Activated naive CD8-positive, alpha-beta T cell treated with anti-CD3 and anti-CD28 coated beads, Interleukin-2, amount 50 U/mL, for 24 hours (primary cell): Measurements from ENCODE around the gene TRAF3IP1.
A peak's percentile ranks its signal among the peaks of the same experiment; 100 is the strongest.
"Not testable (repeated sequence)": the region's sequence is repeated elsewhere in the genome, so short reads cannot be mapped to it uniquely, and the experiment has no call there.

Experiments used
- ATAC-seq: fragments of 150-1000 bp; cut with Tn5 transposase; one replicate; pipeline ENCODE4 v1.10.0; 2021
- DNase-seq: peaks from one replicate; pipeline ENCODE4 v3.0.0; 2021
- H3K27ac Mint-ChIP-seq: one replicate; pipeline ENCODE4 v1.8.0; 2021; ENCODE audit warnings: mild to moderate bottlenecking, mixed read lengths
- H3K27me3 Mint-ChIP-seq: one replicate; pipeline ENCODE4 v1.8.0; 2021; ENCODE audit warnings: mixed read lengths
- H3K36me3 Mint-ChIP-seq: one replicate; pipeline ENCODE4 v1.8.0; 2021; ENCODE audit warnings: low read depth, mixed read lengths
- H3K4me1 Mint-ChIP-seq: one replicate; pipeline ENCODE4 v1.8.0; 2021; ENCODE audit warnings: mixed read lengths
- H3K4me3 Mint-ChIP-seq: one replicate; pipeline ENCODE4 v1.8.0; 2021; ENCODE audit warnings: mild to moderate bottlenecking, moderate library complexity, mixed read lengths
- H3K9me3 Mint-ChIP-seq: one replicate; pipeline ENCODE4 v1.8.0; 2021; ENCODE audit warnings: mixed read lengths

TRAF3IP1 gene

DNA sequence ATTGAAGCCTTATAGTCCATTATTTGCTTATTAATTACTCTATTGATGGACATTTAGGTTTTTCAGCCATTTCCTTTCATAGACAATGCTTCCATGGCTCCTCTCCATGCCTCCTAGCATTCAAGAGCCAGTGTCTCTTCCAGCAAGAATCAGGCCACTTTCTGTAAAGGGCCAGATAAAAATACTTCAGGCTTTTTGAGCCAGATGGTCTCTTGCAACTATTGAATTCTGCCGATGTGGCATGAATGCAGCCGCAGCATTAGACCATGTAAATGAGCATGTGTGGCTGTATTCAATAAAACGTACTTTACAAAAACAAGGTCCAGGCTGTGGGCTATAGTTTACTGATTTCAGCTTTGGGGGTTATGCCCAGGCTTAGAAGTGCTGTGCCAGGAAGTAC, 38.5 kb downstream of the TRAF3IP1 start:
- Mint-ChIP-seq H3K27me3 (no peaks in the 10 kb centered on the region), H3K4me3 (no peak overlapping the region), H3K9me3 (no peaks in the 10 kb centered on the region), H3K4me1 (no peaks in the 10 kb centered on the region), H3K27ac (no peak overlapping the region), H3K36me3 (peaks cover 8% of the 10 kb centered on the region)
- DNase-seq (no peak), ATAC-seq (no peak)

DNA sequence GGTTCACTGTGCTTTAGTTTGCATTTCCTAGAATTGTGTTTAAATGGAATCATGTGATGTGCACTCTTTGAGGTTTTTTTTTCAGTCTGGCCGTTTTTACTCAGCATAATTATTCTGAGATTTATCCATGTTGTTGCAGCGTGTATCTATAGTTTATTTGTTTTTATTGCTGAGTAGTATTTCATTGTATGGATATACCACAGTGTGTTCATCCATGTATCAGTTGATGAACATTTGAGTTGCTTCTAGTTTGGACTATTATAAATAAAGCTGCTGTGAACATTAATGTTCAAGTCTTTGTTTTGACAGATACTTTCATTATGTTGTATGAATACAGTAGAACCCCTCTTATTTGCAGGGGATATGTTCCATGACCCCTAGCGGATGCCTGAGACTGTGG, 39.1 kb downstream of the TRAF3IP1 start:
- Mint-ChIP-seq H3K36me3 (peaks cover 8% of the 10 kb centered on the region), H3K27me3 (no peaks in the 10 kb centered on the region), H3K4me1 (no peaks in the 10 kb centered on the region), H3K4me3 (no peak overlapping the region), H3K9me3 (no peaks in the 10 kb centered on the region), H3K27ac (no peak overlapping the region)
- ATAC-seq = no peak
- no peak for DNase-seq

DNA sequence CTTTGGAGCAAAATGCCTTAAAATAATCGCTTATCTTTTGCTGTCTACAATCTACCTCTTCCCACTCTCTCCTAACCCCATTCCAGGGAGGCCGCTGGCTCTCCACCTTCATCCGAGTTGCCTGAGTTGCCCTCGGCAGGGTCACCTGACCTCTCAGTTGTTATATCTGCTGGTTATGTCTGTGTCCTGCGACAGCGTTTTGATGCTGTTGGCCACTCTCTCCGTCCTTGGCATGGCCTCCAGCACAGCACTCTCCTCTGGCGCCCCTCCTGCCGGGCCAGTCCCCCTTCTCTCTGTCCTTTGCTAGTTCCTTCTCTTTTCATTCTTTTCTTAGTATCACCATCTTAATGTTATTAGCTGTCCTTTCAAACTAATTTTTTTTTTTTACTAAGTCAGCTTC, 41.6 kb downstream of the TRAF3IP1 start:
- H3K4me3 Mint-ChIP-seq = no peak overlapping the region
- peaks cover 8% of the 10 kb centered on the region for H3K36me3 Mint-ChIP-seq
- DNase-seq = no peak
- no peak overlapping the region for H3K27ac Mint-ChIP-seq
- H3K4me1 Mint-ChIP-seq = no peaks in the 10 kb centered on the region
- no peaks in the 10 kb centered on the region for H3K9me3 Mint-ChIP-seq
- no peaks in the 10 kb centered on the region for H3K27me3 Mint-ChIP-seq
- ATAC-seq = no peak

DNA sequence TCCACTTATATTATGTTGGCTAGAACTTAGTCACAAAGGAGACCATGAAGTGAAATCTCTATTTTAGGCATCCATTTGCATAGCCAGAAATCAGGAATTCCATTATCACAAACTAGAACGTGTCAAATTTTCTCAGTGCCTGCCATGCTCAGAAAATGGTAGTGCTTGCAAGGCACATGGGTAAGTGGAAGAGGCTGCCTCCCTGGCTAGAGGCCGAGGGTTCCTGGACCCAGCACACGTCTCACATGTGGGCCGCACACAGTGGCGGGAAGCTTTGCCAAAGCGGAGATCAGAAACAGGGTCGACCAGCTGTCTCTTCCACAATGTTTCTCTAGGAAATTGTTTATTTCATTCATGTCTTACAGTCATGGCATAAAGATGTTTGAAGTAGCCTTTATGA, 42.3 kb downstream of the TRAF3IP1 start:
- H3K27me3 Mint-ChIP-seq = no peaks in the 10 kb centered on the region
- ATAC-seq (no peak), DNase-seq (no peak)
- no peaks in the 10 kb centered on the region for H3K9me3 Mint-ChIP-seq
- H3K27ac Mint-ChIP-seq = no peak overlapping the region
- no peak overlapping the region for H3K4me3 Mint-ChIP-seq
- H3K4me1 Mint-ChIP-seq = no peaks in the 10 kb centered on the region
- peaks cover 8% of the 10 kb centered on the region for H3K36me3 Mint-ChIP-seq

DNA sequence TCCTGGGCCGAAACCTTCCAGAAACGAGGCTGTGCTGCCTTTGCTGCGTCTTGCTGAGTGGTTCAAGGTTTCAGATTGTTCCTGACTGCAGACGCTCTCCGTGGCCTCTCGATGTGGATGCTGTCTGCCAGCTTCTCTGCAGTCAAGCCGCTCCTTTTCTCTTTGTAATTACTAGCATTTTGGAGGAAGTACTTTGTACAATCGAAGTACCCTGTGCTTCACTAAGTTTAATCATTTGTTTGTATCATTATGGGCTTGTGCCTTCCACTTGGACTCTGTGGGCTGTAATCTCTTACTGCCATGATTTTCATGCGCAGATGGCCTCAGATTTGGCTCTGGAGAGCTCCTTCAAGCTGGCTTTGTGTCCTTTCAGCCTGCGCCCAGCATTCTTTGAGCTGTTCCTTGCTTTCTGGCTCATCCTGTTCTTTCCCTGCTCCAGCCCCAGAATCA, 49.3 kb downstream of the TRAF3IP1 start:
- H3K4me1 Mint-ChIP-seq = no peaks in the 10 kb centered on the region
- no peaks in the 10 kb centered on the region for H3K27me3 Mint-ChIP-seq

DNA sequence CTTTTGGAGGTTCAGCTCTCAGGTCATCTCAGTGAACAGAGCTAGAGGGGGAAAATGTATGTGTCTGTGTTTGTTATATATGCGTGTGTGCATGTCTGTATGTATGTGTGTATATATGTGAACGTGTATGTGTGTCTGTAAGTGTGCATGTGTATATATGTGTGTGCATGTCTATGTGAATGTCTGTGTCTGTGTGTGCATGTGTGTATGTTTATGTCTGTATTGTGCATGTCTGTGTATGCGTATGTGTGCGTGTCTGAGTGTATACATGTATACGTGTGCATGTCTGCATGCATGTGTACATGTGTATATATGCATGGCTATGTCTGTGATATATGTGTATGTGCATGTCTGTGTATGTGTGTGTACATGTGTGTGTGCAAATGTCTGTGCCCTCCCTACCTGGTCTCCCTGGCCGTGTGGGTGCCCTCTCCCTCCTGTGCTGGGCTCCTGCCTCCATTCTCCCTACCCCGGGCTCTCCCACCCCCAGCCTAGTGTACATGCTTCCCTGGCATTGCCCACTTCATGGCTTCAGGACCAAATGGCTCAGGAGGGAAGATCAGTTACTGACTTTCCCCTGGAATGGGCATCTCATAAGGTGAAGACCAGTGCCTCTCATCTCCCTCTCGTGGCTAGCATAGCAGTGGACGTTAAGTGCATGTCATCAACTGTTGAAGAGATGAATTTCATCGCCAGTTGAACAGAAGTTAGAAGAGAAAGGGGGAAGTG, 49.9 kb downstream of the TRAF3IP1 start:
- no peak overlapping the region for H3K27ac Mint-ChIP-seq
- no peak for ATAC-seq
- H3K4me3 Mint-ChIP-seq = no peak overlapping the region
- DNase-seq = no peak
- no peaks in the 10 kb centered on the region for H3K4me1 Mint-ChIP-seq
- no peaks in the 10 kb centered on the region for H3K27me3 Mint-ChIP-seq
- H3K9me3 Mint-ChIP-seq = no peaks in the 10 kb centered on the region
- peaks cover 5% of the 10 kb centered on the region for H3K36me3 Mint-ChIP-seq

More for the DNA sequence above, 49.3 kb downstream of the TRAF3IP1 start:
- Mint-ChIP-seq H3K4me3 (no peak overlapping the region), H3K9me3 (no peaks in the 10 kb centered on the region), H3K27ac (no peak overlapping the region), H3K36me3 (peaks cover 5% of the 10 kb centered on the region)
- DNase-seq = no peak
- no peak for ATAC-seq

DNA sequence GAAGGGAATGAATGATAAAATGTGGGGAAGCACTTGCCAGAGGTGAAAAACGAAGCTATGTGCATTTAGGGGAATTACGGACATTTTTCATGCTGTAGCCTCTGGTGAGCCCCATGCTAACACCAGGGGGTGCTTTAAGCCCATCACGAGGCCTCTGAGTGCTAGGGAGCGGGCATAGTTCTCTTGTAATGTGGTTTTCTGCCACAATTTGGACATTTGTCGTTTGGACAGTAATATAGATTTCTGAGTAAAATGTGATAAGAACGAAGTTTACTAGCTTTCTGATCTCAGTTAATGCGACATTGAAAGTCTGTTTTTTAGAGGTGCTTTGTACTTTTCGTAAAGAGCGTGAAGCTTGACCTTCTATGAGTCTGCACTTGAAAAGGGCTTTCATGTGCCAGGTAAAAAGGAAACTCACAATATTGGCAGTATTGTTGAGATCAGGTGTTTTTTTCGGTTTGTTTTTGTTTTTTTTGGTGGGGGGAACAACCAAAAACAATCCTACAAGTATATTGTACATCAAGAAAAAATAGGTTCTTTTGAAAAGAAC, 50.6 kb downstream of the TRAF3IP1 start:
- Mint-ChIP-seq H3K9me3 (no peaks in the 10 kb centered on the region), H3K4me1 (no peaks in the 10 kb centered on the region), H3K4me3 (no peak overlapping the region), H3K36me3 (peaks cover 5% of the 10 kb centered on the region), H3K27ac (no peak overlapping the region), H3K27me3 (no peaks in the 10 kb centered on the region)
- peak; percentile 84 for ATAC-seq
- peak; percentile 60 for DNase-seq

DNA sequence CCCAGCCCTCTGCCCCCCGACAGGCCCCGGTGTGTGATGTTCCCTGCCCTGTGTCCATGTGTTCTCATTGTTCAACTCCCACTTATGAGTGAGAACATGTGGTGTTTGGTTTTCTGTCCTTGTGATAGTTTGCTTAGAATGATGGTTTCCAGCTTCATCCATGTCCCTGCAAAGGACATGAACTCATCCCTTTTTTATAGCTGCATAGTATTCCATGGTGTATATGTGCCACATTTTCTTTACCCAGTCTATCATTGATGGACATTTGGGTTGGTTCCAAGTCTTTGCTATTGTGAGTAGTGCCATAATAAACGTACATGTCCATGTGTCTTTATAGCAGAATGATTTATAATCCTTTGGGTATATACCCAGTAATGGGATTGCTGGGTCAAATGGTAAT, 52.0 kb downstream of the TRAF3IP1 start:
- not testable (repeated sequence) for H3K4me3 Mint-ChIP-seq, H3K36me3 Mint-ChIP-seq, H3K9me3 Mint-ChIP-seq, DNase-seq, H3K27me3 Mint-ChIP-seq, H3K27ac Mint-ChIP-seq, ATAC-seq, H3K4me1 Mint-ChIP-seq

DNA sequence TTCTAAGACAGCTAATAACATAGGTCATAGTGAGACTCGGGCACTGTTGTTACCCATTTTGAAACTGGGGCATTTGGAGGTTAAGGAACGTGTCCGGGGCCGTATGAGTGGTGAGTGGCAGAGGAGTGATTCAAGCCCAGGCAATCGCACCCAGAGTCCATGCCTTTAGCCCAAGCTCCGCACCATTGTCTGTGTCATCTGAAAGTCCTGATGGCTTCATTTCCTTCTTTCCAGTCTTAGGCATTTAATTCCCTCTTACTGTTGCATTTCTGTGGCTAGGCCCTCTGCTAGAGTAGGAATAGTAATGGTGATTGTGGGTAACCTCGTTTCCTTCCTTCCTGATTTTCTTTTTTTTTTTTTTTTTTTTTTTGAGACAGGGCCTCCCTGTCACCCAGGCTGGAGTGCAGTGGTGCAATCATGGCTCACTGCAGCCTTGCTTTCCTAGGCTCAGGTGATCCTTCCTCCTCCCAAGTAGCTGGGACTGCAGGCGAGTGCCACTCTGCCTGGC, 56.6 kb downstream of the TRAF3IP1 start:
- no peaks in the 10 kb centered on the region for H3K9me3 Mint-ChIP-seq
- DNase-seq (no peak), ATAC-seq (peak; percentile 67)
- peaks cover 33% of the 10 kb centered on the region for H3K4me1 Mint-ChIP-seq
- H3K36me3 Mint-ChIP-seq = peaks cover 8% of the 10 kb centered on the region
- no peaks in the 10 kb centered on the region for H3K27me3 Mint-ChIP-seq
- H3K4me3 Mint-ChIP-seq = no peak overlapping the region
- H3K27ac Mint-ChIP-seq = no peak overlapping the region

DNA sequence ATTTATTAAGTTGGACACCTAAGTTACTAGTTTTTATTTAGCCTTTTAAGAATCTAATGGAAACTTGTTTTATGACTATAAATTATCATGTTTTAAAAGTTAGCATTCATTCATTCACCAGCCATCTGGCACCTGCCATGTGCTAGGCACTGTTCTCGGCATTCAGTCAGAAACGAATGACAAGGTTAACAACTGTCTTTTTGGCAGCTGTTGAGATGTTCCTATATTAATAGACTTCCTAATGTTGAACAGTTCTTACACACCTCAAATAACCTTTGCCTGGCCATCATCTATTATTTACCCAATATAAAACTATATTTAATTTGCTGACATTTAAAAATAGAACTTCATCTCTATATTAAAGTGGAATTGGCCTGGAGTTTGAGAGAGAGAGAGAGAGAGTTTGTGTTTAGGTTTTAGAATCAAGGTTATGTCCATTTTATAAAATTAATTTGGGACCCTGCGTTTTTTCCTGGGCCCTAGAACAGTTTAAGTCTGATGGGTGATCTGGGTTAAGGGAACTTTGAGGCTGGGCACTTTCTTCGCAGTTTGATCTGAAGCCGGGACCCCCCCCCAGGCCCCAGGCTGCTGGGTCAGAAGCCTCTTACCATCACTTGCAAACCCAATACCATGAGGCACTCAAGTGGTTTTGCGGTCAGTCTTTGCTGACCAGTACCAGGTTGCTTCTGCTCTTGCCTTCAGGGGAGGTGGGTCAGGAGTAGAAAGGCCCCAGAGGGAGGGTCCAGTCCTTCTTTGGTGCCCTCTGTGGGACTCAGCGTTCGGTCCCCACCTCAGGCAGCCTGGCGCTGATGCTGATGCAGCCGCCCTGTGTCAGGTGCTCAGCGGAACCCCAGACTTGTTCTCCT, 58.1 kb downstream of the TRAF3IP1 start:
- H3K4me1 Mint-ChIP-seq = peaks cover 36% of the 10 kb centered on the region
- H3K4me3 Mint-ChIP-seq = no peak overlapping the region
- ATAC-seq (peak; percentile 34), DNase-seq (no peak)
- H3K36me3 Mint-ChIP-seq = peaks cover 5% of the 10 kb centered on the region
- no peaks in the 10 kb centered on the region for H3K27me3 Mint-ChIP-seq
- H3K27ac Mint-ChIP-seq = no peak overlapping the region
- no peaks in the 10 kb centered on the region for H3K9me3 Mint-ChIP-seq

DNA sequence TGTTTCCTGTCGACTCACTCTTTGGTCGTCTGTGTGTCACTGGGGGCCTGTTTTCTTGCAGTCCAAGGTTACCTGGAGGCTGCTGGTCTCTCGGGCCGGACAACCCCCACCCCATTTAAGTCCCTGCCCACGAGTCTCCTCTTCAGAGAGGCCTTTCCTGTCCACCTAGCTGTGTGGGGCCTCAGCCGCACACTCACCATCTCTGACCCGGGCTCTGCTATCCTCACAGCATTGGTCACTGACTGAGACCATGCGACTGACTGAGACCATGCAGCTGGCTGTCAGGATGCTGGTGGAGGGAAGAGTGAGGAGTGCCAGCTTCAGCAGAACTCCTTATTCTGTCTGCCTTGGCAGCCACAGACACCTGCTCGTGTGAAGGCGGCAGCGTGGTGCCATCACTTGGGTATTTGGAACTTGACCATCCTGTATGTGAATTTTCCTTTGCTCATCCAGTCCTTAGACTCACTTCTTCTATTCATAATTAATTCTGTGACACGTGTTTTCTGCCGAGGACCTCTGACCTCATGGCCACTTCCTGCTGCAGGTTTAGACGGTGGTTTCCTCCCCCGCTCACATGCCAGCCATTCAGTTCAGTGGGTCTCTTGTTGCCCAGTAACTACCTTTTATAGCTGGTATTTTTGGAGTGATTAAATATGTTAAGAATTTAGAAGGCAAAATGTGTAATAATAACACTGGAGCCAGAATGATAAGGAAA, 58.9 kb downstream of the TRAF3IP1 start:
- peaks cover 9% of the 10 kb centered on the region for H3K36me3 Mint-ChIP-seq
- H3K4me3 Mint-ChIP-seq = no peak overlapping the region
- DNase-seq (peak; percentile 33), ATAC-seq (peak; percentile 57)
- H3K27me3 Mint-ChIP-seq = no peaks in the 10 kb centered on the region
- H3K9me3 Mint-ChIP-seq = no peaks in the 10 kb centered on the region
- peaks cover 36% of the 10 kb centered on the region for H3K4me1 Mint-ChIP-seq
- H3K27ac Mint-ChIP-seq = peak overlapping the region; percentile 80

DNA sequence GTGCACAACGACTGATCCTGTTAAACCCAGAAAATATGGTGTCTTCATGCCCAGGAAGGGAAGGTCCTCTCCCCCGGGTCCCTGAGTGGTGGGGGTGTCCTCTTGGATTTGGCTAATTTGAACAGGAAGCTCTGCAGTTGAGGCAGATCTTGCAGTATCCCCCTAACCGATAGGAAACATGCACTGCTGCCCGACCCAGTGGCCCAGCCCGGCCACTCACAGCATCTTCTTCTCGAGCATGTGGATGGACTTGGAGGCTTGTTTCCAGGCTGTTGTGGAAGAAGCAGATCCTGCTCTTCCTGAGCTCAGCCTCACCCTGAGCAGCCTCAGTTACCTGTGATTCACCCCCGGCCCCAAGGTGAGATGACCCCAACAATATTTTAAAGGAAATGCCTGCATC, 60.0 kb downstream of the TRAF3IP1 start:
- no peaks in the 10 kb centered on the region for H3K9me3 Mint-ChIP-seq
- DNase-seq (no peak), ATAC-seq (no peak)
- H3K4me3 Mint-ChIP-seq = no peak overlapping the region
- no peaks in the 10 kb centered on the region for H3K27me3 Mint-ChIP-seq
- H3K36me3 Mint-ChIP-seq = peaks cover 9% of the 10 kb centered on the region
- no peak overlapping the region for H3K27ac Mint-ChIP-seq
- peaks cover 36% of the 10 kb centered on the region for H3K4me1 Mint-ChIP-seq

DNA sequence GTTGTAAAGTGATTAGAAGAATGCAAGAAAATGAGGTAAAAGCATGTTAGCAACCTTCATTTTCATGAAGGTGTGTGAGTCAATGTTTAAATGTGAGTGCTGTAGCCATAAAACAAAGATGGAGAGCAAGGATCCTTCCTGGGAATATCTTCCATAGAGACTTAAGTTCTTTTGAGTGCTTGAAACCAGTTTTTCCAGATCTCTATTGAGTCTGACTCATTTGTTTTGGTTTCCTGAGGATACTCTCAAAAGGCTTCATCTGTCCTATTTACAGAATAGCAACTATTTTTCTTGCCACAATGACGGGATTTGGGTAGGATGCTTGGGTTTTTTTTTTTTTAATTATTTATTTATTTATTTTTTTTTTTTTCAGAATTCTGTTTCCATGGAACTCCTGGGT, 60.5 kb downstream of the TRAF3IP1 start:
- DNase-seq (no peak), ATAC-seq (no peak)
- H3K36me3 Mint-ChIP-seq = peaks cover 9% of the 10 kb centered on the region
- H3K4me1 Mint-ChIP-seq = peaks cover 36% of the 10 kb centered on the region
- no peaks in the 10 kb centered on the region for H3K27me3 Mint-ChIP-seq
- no peaks in the 10 kb centered on the region for H3K9me3 Mint-ChIP-seq
- H3K4me3 Mint-ChIP-seq = no peak overlapping the region
- H3K27ac Mint-ChIP-seq = no peak overlapping the region

DNA sequence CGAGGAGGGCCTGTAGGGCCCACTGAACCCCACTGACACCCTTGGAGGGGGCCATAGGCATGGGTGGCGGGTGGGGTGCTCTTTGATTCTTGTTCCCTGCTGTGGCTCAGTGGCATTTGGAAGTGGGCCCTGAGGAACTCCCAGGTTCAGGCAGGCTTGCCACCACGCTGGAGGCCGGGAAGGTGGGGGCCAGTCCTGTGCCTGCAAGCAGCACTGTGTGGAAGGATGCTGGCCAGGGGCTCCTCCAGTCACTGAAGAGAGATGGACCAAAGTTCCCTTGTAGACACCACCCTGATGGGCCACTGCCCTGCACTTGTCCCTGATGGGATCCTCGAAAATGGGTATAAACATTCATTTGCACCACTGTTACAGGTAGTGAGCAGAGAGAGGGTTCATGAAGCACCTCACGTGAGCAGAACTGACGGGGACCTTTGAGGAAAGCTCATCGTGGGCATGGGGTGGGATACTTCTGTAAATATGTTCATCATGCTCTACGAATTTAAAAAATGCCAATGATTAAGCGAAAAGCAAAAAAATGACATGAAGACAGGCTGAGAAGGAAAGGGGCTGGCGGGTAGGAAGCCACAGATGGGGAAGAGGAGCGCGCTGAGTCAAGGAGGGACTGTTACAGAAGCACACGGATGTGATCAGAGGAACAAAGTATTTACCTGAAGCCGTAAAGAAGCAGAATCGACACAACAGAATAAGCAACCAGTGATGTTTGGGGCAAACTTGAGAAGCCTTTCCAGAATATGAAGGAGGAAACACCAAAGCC, 61.2 kb downstream of the TRAF3IP1 start:
- no peak overlapping the region for H3K4me3 Mint-ChIP-seq
- no peak for ATAC-seq
- no peak overlapping the region for H3K27ac Mint-ChIP-seq
- peaks cover 9% of the 10 kb centered on the region for H3K36me3 Mint-ChIP-seq
- peaks cover 36% of the 10 kb centered on the region for H3K4me1 Mint-ChIP-seq
- H3K9me3 Mint-ChIP-seq = no peaks in the 10 kb centered on the region
- H3K27me3 Mint-ChIP-seq = no peaks in the 10 kb centered on the region
- DNase-seq = no peak
